OCI-M2 (cell line): Measurements from ENCODE around the gene TCERG1L.

Source experiments
- DNase-seq: peaks from one replicate; lab custom pipeline; 2025; ENCODE audit not compliant: unreplicated experiment; lab: John Stamatoyannopoulos, UW

The TCERG1L gene

DNA sequence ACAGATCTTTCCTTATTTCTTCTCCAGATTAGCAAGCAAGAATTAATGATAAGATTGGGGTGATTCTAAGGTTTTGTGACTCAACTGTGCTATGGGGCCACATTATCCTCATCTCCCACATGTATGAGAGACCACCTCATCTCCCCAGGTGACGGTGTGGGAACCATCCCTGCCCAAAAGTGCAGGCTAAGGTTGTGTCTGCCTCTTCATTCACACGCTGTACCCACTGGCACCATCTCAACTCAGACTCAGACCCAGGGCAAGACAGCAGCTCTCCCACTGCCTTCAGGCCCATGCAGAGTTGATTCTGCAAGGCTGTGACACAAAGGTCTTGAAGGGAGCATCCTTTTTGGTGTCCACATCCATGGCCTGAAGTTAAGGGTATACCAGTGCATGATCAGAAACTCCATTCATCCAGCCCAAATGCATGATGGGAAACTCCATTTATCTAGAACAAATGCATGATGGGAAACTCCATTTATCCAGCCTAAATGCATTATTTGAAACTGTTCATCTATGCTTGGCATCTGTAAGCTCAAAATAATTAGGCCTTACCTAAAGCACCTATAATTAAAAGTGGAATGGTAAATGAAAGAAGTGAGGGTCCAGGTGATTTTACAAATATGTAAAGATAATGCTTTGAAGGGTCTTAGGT is 99.4 kb downstream of the TCERG1L start:
- DNase-seq: no peak

DNA sequence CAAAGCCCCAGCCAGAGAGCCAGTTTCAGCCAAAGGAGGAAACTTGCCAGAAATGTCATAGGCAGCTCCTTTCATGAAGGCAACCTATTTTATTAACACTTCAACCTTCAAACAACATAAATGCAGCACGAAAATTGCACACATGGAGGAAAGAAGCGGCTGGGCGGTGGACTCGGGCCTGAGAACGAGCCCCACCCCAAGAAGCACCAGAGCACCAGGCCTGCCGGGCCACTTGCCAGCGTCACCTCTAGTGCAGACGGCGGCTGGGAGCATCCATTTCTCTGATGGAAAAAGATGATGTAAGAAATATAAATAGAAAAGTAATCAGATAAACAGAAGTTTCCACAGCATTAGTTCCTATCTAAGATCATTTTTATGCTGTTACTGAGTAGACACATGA is 100.0 kb downstream of the TCERG1L start:
- DNase-seq: no peak

DNA sequence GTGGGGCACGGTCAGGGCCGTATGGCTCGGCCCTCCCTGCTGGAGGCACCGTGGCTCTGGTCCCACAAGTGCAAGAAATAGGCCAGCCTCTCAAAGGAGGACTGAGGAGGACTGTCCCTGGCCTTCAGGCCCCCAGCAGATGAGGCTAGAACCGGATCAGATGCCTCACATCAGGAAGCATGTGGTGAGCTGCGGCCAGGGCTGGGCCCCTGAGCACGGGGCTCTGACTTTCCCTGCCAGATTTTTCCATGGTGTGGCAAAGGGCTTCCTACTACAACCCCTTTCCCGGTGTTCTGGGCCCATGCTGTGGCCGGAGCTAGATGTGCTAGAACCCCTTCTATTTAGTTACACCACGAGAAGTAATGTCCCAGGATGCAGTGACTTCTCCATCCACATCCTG is 100.4 kb downstream of the TCERG1L start:
- DNase-seq: no peak

DNA sequence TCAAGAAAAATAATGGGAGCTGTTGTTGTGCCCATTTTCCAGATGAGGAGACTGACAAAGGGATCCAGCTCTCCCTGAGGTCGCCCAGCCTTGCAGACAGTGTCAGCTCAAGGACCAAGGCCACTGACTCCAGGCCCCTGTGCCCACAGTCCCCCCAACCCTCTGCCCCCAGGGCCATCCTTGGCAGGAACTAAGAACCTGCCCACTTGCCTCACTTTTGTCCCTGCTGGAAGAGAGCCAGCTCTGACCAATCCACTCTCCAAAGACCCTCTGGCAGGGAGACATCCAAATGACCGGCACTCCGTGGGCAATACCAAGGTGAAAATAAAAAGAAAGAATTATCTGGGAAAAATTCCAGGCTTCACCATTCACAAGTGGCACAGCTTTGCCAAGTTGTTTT is 101.3 kb downstream of the TCERG1L start:
- DNase-seq: no peak

DNA sequence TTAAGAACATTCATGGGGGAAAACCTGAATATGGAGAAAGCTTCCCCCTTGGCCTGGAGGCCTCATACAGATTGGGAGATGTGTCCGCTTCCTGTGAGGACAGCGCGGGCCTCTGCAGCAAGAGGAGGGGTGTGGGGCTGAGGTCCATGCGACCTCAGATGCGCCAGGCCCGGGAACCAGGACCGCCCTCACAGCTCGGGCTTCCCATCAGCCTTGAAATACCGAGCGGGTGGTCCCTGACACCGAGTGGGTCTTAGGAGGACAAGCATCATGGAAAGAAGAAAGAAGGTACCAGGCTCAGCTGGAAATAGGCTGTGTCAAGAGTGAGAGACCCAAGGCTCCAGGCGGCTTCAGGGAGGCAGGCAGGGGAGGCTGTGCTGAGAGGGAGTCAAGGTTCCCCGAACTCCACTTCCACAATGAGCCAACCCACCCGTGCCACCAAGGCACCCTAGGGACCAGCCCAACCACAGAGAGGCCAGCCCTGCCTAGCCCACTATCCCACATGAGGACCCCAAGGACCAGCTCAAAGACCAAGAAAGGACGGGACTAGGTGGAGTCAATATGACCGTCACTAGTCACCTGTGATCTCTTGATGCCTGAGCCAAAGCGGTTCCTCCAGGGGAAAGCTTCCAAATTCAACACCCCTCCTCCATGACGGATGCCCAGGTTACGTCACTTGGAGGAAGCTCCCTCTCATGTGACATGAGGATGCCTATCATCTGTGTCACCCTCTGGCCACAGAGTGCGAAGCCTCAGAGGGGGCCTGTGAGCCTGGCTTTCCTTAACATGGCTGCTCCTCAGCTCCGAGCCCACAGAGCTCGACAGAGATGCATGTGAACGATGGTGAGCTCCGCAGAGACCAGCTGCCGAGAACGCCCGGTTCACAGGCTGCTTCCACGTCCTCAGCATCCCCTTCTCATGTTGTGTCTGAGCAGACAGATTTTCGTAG is 103.7 kb downstream of the TCERG1L start:
- DNase-seq: no peak

DNA sequence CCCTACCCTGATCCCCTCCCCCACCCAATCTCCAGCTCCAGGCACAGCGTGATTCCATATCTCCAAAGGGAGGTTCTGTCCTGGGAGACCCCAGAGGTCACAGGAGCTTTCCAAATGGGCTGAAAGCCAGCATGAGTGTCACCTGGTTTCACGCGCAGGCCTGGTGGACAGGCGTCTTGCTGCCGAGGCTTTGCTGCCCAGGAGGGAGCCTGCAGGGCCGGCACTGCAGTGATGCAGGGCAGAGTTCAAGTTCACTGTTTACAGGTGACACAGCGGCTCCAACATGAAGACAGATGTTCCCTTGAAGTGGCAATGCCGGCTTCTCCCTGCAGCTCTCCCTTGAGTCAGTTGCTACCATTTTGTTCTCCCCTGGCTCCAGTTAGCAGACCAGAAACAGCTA is 104.3 kb downstream of the TCERG1L start:
- DNase-seq: no peak

DNA sequence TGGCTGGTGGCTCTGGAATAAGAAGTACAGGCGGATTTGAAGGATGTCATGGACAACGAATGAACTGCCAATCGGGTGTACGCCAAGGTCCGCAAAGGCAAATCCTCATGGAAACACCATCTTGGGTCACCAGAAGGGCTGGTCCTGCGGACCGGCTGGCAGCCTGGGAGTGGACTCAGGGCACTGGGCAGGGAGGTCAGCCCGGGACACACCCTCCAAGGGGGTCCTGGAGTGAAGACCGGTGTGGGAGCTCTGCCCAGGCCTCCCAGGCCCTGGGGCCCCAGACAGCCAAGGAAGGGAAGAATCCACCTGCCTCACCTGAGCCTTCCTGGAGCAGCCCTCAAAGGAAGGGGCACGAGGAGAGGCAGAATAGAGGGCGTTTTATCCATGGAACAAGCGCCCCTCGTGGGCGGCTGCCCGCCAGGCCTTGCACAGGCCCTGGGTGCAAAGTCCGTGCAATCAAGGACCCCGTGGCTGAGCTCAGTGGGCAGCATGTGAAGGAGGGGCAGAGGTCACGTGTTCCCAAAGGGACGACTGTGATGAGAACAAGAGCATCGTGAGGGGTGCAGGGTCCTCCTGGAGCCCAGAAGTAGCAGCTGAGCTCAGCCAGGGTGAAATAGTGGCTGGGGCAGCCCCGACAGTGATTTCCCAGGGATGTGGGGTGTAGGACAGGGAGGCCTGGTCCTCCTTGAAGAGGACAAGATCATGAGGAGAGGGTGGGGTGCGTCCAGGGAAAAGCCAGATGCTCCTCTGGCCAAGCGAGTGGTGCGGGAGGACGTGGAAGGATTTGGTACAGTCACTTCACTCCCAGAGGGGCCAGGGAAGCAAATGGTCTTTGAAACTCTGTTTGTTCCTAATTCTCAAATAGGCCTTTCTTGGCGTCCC is 105.2 kb downstream of the TCERG1L start:
- DNase-seq: no peak

DNA sequence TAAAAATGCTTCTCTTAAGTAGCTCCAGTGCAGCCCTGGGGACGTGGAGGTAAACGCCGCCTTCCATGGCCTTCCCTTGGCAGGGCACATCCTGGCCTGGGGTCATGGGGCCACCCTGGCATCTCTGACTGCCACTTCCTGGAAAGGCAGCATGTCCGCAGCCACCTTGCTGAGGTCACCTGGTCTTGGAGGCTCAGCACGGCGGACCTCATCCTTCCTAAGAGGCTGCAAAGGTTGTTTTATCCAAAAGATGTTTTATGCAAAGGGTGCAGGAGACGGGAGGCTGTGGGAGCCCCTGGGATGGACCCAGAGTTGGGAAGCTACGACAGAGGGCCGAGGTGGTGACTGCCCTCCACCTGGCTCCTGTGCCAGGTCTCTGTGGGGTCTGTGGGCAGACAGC is 106.0 kb downstream of the TCERG1L start:
- DNase-seq: no peak

DNA sequence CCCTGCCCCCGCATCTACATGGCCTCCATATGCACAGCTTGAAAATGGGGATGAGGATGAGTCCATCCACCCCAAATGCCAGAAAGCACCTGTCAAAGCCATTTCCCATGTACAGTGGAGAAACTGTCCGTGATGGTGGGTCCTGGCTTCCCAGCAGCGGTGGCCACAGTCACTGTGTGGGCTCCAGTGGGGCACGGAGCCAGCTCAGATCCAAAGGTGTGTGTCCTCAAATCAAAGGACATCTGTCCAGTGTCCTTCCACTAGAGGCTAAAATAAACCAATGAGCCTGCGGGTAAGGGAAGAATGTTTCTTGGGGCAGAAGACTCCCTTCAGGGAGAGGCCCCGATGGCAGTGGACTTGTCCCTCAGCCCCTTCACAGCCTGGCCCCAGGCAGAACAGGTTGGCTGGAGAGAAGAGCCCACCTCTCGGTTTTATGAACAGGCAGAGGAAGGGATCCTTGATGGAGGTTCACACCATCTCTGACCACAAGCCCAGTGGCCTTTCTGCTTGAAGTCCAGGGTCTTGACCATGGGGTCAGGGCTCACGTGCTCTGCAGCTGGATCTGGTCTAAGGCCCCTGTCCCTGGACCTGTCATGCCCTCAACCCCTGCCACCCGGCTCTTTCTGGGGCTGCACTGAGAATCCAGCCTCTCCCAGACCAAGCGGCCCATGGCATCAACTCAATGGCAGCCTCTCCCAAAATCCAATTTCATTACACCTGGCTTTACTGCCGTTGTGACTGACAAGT is 106.9 kb downstream of the TCERG1L start:
- no peak for DNase-seq

DNA sequence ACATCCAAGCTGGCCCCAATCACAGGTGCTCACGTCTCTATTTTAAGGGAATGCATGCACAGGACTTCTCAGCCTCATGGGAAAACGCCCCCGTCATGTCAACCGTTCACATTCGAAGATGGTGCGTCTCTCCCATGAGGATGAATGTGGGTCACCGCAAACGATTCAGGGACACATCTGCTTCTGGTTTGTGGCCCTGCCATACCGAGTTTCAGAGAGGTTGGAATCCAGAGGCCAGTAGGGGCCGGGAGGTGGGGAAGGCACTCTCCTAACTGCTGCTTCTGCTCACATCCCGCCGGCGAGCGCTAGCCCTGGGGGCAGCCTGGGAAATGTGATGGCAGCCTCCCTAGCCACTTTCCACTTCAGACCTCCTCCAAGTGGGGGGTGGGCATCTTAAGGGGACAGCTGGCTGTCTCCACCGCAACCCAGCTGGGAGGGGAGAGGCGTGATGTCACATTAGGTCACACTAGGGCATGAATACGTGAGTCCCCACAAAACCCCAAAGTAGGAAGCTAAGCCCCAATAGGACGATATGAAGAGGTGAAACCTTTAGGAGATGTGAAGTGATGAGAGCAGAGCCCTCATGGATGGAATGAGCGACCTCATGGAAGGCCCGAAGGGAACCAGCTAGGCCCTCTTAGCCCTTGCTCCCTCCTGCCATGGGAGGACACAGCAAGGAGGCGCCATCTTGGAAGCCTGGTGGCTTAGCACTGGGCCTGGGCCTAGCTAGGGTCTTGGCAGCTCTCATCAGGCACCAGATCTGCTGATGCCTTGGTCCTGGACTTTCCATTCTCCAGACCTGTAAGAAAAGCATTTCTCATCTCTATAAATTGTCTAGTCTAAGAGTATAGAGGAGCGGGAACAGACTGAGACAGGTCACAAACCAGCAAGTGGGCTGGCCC is 107.8 kb downstream of the TCERG1L start:
- DNase-seq: no peak

DNA sequence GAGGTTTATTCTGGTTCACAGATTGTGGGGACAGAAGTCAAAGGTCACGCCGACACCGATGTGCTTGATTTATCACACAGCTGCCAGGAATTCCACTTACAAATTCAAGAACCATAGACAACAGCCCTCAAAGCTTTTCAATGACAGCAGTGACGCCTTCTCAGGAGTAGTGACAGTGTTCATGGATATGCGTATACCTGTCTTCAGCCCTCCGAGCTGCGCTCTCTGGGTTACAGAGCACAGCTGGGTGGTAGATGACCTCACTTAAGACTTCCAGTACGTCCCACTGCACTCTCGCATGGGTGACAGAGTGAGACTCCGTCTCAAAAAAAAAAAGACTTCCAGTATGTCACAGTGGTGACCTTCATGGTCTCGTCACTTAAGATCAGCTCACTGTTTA is 108.5 kb downstream of the TCERG1L start:
- DNase-seq: no peak

DNA sequence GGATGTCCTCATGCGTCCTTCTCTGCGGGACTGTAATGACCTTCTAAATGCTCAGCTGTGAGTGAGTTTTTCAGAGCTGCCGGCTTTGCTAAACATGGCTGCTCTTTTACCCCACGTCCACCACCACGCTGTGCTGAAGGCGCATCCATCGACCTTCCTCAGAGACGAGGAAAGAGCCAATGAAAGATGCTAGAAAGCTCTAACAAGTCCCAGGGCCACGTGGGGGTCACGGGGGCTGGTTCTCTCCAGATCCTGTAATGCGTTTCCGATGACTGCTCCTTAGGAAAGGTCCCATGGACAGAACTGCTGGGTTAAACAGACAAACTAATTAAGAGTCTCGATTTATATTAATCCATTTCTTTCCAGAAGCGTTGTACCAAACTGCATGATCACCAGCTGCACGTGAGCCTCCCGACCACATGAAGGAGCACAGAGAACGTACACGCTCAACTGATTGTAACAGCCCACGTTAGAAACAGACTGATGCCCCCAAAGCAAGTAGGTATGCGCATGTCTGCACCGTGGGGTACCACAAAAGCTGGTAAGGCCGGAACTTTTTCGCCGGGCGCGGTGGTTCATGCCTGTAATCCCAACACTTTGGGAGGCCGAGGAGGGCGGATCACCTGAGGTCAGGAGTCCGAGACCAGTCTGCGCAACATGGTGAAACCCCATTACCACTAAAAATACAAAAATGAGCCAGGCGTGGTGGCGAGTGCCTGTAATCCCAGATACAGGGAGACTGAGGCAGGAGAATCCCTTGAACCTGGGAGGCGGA is 109.6 kb downstream of the TCERG1L start:
- no peak for DNase-seq

DNA sequence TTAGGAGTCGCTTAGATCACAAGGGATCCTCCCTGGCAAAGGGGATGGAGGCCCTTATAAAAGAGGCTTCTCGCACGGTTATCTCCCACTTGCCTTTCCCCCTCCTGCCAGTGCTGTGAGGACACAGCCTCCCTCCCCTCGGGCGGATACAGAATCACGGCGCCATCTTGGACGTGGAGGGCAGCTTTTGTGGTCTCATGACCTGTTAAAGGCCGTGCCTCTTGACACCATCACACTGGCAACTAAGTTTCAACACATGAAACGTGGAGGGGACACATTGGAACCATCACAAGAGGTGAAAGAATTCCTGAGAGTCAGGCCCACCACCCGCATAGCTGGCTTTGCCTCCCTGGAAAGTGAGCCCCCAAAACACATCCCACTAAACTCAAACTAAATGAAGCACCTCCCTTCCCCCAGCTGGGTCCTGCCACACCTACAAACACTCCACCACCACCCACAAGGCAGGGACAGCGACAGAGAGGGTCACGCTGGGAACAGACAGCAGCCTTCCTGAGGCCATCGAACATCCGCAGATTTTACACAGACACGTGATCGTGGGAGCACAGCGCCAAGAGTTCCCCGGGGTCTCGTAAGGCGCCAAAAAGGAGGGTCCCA is 110.6 kb downstream of the TCERG1L start:
- no peak for DNase-seq

DNA sequence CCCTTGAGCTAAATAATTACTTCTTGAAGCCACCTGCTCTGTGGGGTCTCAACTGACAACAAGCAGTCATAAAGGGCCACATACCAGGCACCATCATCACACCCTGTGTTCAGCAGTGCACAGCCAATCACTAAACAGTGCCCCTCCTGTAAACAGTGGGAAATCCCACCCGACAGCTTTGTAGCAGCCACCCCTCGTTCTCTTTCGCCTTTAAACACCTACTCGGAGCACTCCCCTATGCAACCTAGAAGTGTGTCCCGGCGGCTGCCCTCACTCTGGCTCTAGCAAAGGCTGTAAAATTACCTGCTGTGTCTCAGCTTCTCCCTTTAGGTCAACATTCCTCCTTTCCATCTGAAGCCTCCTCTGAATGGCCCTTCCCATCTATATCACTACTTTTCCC is 111.9 kb downstream of the TCERG1L start:
- DNase-seq: no peak

DNA sequence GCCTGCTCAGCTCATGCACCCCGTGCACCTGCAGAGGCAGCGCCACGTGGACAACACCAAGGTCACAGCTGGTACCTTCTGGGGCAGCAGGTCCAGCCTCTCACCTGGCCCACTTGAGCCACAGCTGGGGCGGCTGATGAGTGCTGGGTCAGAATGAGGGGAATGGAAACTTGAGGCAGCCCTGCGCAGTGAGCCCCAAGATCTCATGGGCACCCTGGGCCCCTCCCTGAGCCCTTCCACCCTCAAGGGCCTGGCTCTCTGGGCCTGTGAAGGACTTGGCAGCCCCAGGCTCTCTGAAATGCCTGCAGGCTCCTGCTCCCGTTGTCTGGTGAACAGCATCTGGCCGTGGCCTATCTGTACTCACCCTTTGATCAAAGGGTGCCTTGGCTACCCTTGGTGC is 112.7 kb downstream of the TCERG1L start:
- no peak for DNase-seq

DNA sequence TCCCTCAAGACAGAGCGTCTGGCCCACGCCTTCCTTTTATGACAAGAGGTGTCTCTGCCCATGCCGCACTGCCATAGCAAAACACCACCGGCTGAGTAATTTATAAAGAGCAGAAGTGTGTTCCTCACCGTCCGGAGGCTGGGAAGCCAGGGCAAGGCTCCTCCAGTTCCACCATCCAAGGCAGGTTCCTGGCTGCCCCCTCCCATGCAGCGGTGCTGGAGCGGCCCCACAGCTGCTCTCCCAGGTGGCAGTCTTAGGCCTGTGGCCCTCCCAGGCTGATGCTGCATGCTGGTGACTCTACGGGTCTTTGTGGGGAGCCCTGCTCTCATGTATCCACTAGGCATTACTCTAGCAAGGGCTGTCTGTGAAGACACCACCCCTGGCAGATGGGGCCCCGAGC is 113.1 kb downstream of the TCERG1L start:
- no peak for DNase-seq

DNA sequence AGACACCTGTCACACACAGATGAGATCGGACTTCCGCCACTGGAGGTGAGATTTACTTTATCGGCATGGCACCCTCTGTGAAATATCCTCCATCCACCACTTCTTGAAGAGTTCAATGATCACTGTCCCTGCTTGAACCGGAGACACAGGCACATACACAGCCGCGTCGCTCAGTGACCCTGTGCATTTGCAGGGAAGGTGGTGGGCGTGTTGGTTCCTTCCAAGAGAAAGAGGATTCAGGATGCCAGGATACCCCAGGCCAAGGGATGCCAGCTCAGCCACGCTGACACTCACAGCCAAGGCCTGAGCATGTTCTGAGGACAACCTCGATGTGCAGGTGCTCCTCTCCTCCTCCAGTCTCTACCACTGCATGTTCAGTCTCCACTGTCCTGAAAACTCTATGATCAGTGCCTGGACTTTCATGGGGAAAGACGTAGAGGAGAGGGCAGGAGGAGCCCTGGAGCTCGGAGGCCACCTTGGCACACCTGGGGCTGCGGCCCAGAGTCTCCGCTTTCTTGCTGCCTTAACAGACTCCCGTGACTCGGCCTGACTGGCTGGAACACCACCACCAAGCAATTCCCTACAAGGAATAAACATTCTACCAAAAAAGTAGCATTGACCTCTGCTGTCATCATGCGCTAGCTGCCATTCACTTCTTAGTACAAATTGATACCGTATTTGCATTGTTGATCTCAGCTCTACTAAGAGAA is 115.2 kb downstream of the TCERG1L start:
- DNase-seq: no peak

DNA sequence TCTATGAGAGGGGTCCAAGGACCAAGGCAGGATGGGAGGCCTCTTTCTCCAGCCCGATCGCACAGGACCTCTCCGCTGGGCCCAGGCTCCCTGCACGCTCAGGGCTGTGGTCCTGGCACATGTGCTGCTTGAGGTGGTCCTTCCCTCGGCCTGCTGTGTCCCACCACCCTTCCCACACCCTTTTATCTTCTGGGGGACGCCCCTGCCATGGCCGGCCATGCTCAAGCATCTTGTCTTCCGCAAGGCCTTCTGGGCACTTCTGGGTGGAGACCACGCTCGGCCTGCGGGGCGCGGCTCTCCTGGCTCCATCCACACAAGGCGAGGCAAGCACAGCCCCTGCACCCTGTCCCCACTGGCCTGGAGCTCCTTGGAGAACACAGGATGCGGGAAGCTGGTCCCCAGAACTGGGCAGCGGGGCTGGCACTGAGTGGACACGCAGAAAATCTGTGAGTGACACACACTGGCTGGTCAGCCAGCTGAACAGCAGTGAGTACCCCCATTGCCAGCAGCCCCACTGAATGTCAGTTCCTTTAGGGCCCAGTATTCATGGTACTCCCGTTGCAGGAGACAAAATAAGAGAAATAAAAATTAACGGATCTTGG is 115.9 kb downstream of the TCERG1L start:
- DNase-seq: no peak
